GM12875 (cell line): ENCODE data around the gene XXYLT1.

ENCODE experiments used
- H3K4me3 ChIP-seq: one replicate; pipeline ENCODE4 v1.5.1; 2011; ENCODE audit warnings: low read depth, low read length, control low read depth
- CTCF ChIP-seq: IDR thresholded peaks from 2 replicates; pipeline ENCODE4 v1.5.1; 2011; ENCODE audit warnings: low read depth, mild to moderate bottlenecking, control low read depth, inconsistent platforms, low read length, moderate library complexity, borderline replicate concordance; ENCODE audit not compliant: insufficient read depth

XXYLT1 gene

GRCh38 chr3:195048059-195048905, 222.7 kb downstream of the XXYLT1 start:
- no peak overlapping the region for H3K4me3 ChIP-seq
- no peak for TF ChIP-seq CTCF

- TF ChIP-seq CTCF = no peak
- H3K4me3 ChIP-seq = no peak overlapping the region
Observed at GRCh38 chr3:195047536-195047935, 223.4 kb downstream of the XXYLT1 start.

GRCh38 chr3:195046441-195046840, 224.5 kb downstream of the XXYLT1 start:
- H3K4me3 ChIP-seq = no peak overlapping the region
- no peak for TF ChIP-seq CTCF

GRCh38 chr3:195045481-195046210, 225.3 kb downstream of the XXYLT1 start:
- H3K4me3 ChIP-seq = no peak overlapping the region
- no peak for TF ChIP-seq CTCF

GRCh38 chr3:195044411-195044810, 226.5 kb downstream of the XXYLT1 start:
- no peak overlapping the region for H3K4me3 ChIP-seq
- no peak for TF ChIP-seq CTCF

- H3K4me3 ChIP-seq = no peak overlapping the region
Observed at GRCh38 chr3:195043607-195044339, 227.2 kb downstream of the XXYLT1 start.

More at GRCh38 chr3:195043607-195044339, 227.2 kb downstream of the XXYLT1 start:
- no peak for TF ChIP-seq CTCF
